Measurements from ENCODE around the gene FANCE.

The FANCE gene

DNA sequence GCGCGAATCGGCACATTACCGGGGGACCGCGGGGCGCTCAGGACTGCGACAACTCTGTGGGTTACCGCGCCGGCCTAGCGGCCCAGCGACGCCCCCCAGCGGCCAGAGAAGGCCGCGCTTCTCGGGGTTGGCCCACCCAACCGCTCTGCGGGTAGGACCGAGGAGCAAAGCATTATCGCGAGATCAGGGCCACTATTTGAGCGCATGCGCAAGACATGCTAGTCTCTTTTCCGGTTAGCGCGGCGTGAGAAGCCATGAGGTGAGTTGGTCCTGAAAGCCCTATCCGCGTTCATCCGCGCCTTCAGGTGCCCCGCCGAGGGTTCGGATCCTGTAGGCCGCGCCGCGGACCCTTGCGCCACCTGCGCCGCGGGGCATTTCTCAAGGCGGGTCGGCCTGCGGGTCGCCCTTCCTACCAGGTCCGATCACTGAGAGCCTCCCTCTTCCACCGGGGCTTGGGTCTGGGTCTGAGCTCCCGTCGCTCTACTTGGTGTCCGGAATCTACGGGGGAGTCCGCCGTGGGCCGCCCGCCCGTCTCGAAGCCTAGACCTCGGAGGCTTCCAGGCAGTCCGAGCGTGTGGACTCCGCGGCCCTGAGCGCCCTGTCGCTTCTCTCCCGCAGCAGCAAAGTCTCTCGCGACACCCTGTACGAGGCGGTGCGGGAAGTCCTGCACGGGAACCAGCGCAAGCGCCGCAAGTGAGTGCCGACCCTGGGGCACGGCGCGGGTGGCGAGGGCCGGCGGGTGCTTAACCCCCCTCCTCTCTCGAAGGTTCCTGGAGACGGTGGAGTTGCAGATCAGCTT is 16.2 kb downstream of the FANCE start, which contains the start of gene RPL10A:
RPL10A (plus strand) TSS at position 221 of the 799 bp plus-strand sequence; CDS start at position 255, 34 bp downstream.
- DNase-seq (ENCODE audit: low read depth in 2 of 2) = peak; percentile 92

DNA sequence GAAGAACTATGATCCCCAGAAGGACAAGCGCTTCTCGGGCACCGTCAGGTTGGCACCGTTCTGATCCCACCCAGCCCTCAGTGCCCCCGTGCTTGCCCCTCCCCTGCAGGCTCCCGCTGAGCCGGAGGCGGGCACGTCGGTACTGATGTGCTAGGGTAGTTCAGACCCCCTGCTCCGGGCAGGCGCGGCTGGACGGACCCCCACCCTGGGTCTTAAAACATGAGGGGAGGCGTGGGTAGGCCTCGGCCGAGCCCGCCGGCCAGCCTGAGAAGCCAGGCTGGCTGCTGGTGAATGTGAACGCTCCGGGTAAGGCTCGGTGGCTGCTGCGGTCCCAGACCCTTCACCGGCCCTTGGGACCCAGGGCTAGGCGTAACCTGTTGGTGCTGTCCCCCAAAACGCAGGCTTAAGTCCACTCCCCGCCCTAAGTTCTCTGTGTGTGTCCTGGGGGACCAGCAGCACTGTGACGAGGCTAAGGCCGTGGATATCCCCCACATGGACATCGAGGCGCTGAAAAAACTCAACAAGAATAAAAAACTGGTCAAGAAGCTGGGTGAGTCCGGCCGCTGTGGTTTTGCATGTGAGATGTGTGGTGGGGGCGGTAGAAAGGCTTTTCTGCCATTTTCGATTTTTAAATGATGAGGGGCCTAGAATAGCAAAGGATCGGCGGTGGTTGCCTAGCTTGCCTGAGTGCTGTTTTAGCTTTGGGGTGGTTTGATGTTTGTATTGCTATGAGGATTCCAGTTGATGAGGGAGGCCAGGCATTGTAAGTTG is 17.0 kb downstream of the FANCE start:
- no peak for DNase-seq (ENCODE audit: low read depth in 2 of 2)

DNA sequence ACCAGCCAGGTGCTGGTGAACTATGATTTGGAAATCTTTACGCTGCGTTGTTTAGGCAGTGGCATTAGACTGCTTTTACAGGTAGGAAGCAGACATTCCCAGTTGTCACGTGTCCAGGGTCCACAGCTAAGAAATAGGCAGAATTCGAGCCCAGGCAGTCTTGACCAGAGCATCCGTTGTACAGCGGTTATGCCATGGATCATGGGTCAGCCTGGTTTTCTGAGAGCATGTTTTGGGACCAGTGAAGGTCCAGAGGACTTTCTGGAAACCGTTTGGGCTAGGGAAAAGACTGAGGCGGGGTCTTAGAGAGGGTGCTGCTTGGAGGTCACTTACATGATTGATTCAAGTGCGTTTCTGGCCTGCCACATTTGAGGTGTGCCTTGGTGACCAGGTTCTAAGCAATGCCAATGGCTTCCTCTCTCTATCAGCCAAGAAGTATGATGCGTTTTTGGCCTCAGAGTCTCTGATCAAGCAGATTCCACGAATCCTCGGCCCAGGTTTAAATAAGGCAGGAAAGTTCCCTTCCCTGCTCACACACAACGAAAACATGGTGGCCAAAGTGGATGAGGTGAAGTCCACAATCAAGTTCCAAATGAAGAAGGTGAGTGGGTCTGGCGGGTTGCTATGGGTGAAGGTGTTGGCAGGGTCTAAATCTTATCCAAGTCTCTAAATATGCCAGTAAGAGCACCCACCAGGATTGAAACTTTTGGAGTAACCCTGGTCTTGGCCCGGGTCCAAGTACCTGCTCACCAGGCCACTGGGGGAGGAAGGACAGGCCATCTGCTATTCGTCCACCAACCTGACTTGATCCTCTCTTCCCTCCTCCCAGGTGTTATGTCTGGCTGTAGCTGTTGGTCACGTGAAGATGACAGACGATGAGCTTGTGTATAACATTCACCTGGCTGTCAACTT is 17.9 kb downstream of the FANCE start:
- no peak for DNase-seq (ENCODE audit: low read depth in 2 of 2)

DNA sequence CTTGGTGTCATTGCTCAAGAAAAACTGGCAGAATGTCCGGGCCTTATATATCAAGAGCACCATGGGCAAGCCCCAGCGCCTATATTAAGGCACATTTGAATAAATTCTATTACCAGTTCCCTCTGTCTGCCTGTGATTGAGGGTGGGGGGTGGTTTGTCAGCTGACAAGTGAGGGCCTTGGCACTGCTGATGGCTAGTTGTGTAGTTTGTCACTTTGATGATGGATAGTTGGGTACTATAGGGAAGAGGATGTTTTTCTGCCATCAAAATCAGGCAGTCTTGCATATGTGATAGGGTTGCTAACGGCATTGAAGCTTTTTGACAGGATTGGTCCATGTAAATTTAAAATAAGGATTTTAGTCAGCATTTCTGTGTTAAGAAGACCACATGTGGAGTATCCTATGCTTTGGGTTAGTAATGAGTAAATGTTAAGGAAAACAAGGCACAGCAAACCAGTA is 18.6 kb downstream of the FANCE start:
- no peak for DNase-seq (ENCODE audit: low read depth in 2 of 2)

DNA sequence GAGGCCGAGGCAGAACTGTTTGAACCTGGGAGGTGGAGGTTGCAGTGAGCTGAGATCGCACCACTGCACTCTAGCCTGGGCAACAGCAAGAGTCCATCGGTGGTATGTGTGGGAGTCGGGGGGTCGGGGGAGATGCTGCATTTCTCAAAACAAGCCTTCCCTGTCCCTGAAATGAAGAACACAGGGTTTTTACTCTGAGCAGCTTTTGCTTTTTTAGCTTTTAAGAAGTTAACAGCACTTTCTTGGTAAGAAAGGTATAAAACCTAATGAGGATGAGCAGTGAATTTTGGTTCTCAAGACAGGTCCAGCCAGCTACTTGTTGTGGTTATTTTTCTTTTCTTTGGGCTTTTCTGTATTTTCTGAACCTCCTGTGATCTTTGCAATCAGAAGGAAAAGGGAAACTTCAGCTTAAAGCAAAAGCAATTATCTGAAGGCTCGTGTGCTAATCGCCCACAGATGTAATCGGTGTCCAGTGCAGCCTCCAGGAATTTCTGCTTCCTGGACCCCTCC is 19.8 kb downstream of the FANCE start:
- DNase-seq (ENCODE audit: low read depth in 2 of 2) = no peak

DNA sequence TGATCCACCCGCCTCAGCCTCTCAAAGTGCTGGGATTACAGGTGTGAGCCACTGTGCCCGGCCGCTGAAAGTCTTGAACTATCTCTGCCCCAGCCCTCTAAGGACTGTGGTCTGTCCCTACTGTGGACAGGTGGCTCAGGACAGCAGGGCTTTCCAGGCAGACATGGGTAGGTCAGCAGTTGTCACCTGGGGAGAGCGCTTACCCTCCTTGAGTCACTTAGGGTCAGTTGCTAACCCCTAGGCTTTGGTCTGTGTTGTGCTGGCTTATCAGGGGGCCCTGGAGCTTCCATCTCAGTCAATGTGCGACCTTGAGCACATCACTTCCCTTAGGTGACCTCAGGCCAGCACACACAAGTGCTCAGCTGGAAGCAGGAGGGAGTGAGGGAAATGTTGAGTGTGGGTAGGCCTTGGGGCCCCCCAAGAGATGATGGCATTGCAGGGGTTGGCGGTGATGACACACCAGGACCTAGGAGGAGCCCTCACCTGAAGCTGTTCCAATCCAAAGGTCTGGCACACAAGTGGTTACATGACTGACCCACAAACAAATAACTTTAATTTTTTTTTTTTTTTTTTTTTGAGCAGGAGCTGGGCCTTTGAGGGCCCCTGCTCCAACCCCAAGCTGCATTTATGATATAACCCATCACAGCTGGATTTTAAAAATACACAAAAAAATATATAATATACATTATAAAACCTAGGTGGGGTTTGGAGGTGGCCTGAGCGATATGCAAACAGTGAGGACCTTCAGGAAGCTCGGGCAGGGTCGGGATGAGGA is 21.1 kb downstream of the FANCE start:
- DNase-seq (ENCODE audit: low read depth in 2 of 2) = no peak

DNA sequence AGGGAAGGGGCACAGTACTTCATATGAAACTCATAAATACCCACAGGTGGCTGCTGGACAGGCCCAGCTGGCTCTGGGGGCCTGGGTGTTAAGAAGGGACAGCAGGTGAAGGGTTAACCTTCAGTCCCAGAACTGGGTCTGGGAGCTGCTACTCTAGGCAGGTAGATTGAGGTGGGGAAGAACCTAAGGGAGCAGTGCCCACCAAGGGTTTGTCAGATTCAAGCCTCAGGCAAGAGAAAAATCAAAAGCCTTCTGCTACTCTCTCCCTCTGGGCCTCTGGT is 21.7 kb downstream of the FANCE start:
- DNase-seq (ENCODE audit: low read depth in 2 of 2) = no peak

DNA sequence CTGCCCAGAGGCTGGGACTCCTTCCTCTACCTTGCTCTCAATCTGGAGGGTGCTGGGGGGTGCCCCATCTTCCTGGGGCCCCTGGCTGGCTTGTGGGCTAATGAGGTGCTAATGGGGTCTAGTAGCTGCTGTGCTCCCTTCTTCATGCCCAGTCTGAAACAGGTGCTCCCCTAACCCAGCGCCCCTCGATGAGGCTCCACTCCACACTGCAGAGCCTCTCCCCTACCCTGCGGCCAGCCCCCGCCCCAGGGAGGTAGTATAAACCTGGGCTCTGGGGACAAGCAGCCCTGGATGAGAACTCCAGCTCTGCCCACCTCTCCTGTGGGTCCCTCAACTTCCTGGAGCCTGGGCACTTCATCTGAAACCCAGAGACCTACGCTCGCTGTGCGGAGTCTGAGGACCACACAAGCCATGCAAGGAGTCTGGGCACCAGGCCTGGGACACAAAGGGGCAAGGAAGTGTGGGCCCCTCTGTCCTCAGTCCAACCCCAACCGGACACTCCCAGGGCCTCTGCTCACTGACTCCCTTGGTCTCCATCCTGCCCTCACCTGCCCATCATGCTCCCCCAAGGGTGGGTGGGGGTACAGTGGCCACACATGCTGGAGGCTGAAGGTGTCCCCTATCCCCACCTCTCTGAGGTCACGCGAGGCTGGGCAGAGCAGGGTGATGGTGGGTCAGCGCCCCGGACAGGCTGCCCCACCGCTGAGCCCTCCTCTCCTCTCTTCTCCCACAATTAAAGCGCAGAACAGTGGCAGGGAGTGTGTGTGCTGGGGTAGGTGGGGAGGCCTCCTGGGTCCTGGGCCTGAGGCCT is 22.2 kb downstream of the FANCE start:
- no peak for DNase-seq (ENCODE audit: low read depth in 2 of 2)

DNA sequence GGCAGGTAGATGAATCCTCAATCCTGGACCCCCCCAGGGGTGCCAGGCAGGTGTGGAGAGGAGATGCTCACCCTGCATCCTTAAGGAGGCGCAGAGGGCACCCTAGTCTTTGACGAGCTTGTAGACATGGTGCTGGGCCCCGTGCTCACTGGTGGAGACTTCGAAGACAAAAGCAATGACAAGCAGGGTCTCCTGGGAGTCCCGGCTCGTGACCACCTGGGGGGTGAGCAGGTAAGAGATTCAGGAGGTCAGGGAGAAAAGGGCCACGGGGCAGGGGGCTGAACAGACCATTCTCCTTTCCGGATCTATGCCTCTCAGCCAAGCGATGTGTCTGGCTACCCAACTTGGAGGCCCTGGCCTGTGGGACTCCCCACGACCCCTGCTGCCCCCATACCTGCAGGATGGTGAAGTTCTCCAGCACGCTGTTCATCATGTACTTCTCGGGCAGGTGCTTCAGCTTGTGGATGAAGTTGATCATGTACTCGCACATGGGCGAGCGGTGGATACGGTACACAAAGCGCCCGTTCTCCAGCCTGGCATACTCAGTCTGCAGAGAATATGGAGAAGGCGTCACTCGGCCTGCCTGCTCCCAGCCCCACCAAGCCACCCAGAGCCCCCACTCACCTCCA is 22.9 kb downstream of the FANCE start:
- DNase-seq (ENCODE audit: low read depth in 2 of 2) = no peak

DNA sequence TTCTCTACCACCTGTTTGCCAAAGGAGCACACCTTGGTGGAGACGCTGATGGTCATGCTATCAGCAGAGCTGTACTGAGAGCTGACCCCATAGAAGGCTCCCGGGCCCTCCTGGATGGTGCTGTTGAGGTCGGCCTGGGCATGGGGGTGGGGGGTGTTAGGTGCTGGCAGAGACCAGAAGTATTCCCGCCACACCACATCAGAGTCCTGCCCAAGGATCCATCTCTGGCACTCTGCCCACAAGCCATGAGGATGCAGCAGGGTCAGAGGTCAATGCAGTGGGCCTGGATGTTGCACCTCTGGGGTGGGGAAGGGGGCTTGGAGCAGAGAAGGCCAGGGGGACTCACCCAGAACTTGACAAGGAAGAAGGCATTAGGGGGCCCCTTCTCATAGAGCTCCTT is 23.4 kb downstream of the FANCE start:
- no peak for DNase-seq (ENCODE audit: low read depth in 2 of 2)

DNA sequence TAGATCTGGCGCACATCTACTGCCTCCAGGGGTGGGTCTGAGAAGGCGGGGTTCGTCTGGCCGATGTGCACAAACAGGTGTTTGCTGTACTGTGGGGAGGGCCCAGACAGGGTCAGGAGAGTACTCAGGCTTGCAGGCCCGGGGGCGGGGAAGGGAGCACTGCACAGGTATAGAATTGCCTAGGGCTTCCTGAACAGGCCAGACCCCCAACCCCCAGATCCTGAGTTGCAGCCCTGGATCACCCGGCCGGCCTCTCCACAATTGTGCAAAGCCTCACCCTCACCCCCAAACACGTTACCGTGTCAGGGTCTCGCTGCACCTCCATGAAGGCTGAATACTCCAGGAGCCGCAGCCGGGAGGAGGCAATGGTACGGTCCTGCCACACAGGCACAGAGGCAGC is 23.9 kb downstream of the FANCE start:
- DNase-seq (ENCODE audit: low read depth in 2 of 2) = no peak

DNA sequence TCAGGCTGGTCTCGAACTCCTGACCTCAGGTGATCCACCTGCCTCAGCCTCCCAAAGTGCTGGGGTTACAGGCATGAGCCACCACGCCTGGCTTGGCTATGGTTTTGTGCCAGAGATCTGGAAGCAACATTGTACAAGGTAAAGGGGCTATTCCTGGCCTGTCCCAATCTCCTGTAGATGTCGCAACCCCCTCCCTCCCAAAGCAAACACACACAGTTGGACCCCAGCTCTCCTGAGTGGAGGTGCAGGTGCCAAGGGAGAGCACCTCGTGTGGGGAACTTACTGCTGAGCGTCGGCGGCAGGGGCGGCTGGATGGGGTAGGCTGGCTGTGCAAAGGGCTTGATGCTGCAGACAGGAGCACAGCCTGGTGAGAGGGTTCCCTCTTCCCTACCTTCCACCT is 24.9 kb downstream of the FANCE start:
- DNase-seq (ENCODE audit: low read depth in 2 of 2) = no peak

DNA sequence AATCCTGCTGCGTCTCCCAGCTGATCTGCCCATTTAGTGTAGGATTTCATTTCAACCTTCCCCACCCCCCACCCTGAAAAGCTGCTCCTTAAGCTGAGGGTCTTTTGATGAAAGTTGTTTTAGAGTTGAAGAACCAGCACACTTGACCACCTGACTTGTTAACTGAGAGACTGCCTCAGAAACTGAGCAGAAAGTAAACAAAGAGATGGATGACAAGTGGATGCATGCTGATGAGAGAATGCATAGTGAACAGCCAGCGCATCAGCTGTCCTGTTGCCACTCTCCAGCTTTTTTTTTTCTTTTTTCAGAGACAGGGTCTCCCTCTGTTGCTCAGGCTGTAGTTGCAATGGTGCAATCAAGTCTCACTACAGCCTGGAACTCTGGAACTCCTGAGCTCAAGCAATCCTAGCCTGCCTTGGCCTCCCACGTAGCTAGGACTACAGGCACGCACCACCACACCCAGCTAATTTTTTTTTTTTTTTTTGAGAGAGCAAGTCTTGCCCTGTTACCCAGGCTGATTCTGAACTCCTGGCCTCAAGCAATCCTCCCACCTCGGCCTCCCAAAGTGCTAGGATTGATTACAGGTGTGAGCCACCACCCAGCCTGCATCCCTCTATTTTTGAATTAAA is 25.5 kb downstream of the FANCE start:
- DNase-seq (ENCODE audit: low read depth in 2 of 2) = no peak

DNA sequence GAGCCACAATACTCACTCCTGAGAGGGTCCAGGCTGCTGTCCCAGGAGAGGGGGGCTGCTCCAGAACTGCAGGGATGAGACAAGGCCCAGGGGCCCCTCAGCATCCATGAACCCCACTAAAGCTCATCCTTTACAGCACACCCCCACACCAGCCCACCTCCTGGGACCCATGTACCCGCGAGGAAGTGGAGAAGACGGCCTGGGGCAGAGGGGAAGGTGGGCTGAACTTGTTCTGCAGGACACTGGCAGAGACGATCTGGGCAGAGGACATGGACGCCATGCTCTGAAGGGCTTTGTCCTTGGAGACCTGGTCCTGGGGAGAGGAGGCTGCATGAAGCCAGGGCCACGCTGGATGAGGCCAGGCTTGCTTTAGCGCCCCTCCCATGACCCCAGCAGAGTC is 26.1 kb downstream of the FANCE start:
- no peak for DNase-seq (ENCODE audit: low read depth in 2 of 2)

DNA sequence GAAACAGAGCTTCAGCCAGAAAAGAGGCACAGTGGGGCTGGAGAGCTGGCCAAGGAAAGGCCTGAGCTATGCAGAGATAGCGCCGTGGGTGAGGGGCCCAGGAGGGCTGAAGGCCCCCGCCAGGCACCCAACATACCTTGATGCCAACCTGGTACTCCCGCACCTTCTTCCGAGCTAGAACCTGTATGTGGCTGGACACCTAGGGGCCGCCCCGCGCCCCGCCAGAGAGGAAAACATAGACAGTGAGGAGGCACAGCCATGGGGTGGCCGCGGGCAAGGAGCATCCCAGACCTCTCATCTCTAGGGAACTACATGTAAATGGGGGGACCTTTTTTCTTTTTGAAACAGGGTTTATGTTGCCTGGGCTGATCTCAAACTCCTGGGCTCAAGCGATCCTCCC is 28.0 kb downstream of the FANCE start:
- no peak for DNase-seq (ENCODE audit: low read depth in 2 of 2)

DNA sequence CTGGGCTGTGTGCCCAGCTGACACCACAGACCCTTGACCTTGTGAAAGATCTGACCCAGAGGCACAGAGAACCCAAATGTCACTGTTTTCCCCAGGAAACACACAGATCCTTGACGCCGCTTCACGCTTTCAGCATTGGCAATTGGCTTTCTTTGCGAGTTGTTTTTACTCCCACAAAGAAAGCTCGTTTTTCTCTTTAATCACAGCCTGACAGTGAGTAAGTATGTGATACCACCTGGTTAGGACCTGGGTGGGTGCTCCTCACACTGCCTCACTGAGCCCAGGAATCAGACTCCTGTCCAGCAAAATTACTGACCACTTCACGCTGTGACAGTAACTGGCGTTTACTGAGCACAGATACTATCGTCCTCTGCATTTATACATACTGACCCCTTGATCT is 29.1 kb downstream of the FANCE start:
- no peak for DNase-seq (ENCODE audit: low read depth in 2 of 2)

DNA sequence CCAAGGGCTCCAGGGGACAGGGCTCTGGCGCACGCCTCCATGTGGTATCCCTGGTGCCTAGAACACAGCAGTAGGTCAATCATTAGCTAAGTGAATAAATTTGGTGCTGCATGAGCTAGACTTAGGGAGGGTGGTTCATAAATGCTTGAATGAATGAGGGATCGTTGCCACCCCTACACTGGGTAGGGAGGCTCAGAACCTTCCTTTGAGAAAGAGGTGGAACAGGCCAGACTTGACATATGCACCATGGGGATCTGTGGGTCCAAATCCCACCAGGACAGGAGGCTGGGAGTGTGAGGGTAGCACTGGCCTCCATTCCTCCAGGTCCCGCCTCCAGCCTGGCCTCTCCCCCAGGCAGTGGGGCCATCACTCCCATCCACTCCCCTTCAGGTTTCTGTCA is 30.9 kb downstream of the FANCE start:
- no peak for DNase-seq (ENCODE audit: low read depth in 2 of 2)

DNA sequence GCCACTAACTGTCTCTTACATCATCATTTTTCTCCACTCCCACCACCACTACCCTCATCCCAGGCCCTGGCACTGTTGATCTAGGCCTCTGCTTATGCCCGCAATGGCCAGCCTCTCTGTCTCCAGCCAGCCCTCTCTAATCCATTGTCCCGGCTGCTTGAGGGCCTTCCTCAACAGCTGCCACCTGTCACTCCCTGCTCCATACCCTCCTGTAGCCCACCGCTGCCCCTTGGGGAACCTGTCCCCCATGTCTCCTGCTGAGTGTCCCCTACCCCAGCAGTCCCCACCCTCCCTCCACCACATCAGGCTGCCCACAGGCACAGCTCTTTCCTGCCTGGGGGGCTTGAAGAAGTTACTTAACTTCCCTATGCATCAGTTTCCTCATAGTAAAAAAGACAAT is 31.4 kb downstream of the FANCE start:
- DNase-seq (ENCODE audit: low read depth in 2 of 2) = no peak

DNA sequence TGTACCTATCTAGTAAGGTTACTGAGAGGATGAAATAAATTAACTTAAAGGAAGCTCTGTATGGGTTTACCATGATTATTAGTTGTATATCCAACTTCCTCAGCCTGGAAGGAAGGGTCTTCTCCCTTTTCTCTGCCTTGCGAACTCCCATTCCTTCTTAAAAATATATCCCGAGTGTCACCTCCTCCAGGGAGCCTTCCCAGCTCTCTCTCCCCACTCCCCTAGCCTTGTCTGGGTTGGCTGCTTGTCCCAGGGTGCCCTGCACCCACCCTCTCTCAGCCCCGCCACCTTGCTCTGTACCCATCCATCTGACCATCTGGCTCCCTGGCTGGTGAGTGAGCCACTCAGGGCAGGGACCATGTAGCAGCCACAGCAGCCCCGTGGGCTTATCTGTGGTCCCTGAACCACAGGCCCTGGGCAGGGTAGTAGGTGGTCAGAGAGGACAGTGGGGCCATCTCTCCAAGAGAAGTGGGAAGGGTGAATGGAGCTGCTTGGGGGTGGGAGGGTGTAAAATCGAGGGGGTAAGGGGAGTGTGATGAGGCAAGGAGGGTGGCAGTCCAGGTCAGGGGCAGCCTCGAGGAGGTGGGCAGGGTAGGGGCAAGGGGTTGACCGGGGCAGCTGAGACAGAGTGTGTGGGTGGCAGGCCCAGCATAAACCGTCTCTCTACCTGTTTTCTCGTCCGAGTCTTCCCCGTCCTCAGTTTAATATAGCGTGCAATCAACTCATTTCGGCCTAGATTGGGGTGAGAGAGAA is 31.9 kb downstream of the FANCE start:
- no peak for DNase-seq (ENCODE audit: low read depth in 2 of 2)
